ENCODE data around the gene LAMTOR4.
"Not testable (repeated sequence)": the region's sequence is repeated elsewhere in the genome, so short reads cannot be mapped to it uniquely, and the experiment has no call there.

The LAMTOR4 gene

GRCh38 chr7:100122568-100122967, 26.1 kb upstream of the LAMTOR4 start:
- Histone ChIP-seq H3K9me3 (ENCODE audit: control insufficient read depth in 1 of 2, low read length in 2 of 2) (no peaks in the 10 kb centered on the region), H3K4me1 (ENCODE audit: control insufficient read depth in 1 of 2, insufficient read depth in 2 of 2, low read length in 2 of 2) (peaks cover 43 to 44% of the 10 kb centered on the region in 2 donors), H3K4me3 (ENCODE audit: low read depth in 1 of 2, low read length in 2 of 2) (no peak overlapping the region), H3K36me3 (ENCODE audit: control insufficient read depth in 1 of 2, insufficient read depth in 2 of 2, low read length in 2 of 2) (no peaks in the 10 kb centered on the region), H3K27me3 (ENCODE audit: control insufficient read depth in 1 of 2, insufficient read depth in 2 of 2, low read length in 2 of 2) (no peaks in the 10 kb centered on the region), H3K9ac (ENCODE audit: low read depth in 1 of 2, low read length in 2 of 2) (no peak overlapping the region), H3K27ac (ENCODE audit: low read depth, low read length) (no peak overlapping the region)

- H3K27ac ChIP-seq (ENCODE audit: low read depth, low read length): no peak overlapping the region
- no peaks in the 10 kb centered on the region for H3K27me3 ChIP-seq (ENCODE audit: control insufficient read depth in 1 of 2, insufficient read depth in 2 of 2, low read length in 2 of 2)
- peak overlapping the region; percentile 10 to 50 for H3K4me3 ChIP-seq (ENCODE audit: low read depth in 1 of 2, low read length in 2 of 2)
- no peaks in the 10 kb centered on the region for H3K36me3 ChIP-seq (ENCODE audit: control insufficient read depth in 1 of 2, insufficient read depth in 2 of 2, low read length in 2 of 2)
- no peaks in the 10 kb centered on the region for H3K9me3 ChIP-seq (ENCODE audit: control insufficient read depth in 1 of 2, low read length in 2 of 2)
- peaks cover 47 to 48% of the 10 kb centered on the region in 2 donors for H3K4me1 ChIP-seq (ENCODE audit: control insufficient read depth in 1 of 2, insufficient read depth in 2 of 2, low read length in 2 of 2)
- peak overlapping the region; percentile 24 to 39 for H3K9ac ChIP-seq (ENCODE audit: low read depth in 1 of 2, low read length in 2 of 2)
These were observed 24.2 kb upstream of the LAMTOR4 start for GRCh38 chr7:100124301-100125230.

GRCh38 chr7:100126239-100126930, 22.3 kb upstream of the LAMTOR4 start:
- Histone ChIP-seq H3K27me3 (ENCODE audit: control insufficient read depth in 1 of 2, insufficient read depth in 2 of 2, low read length in 2 of 2) (no peaks in the 10 kb centered on the region), H3K9ac (ENCODE audit: low read depth in 1 of 2, low read length in 2 of 2) (peak overlapping the region; percentile 96 to 98), H3K9me3 (ENCODE audit: control insufficient read depth in 1 of 2, low read length in 2 of 2) (no peaks in the 10 kb centered on the region), H3K36me3 (ENCODE audit: control insufficient read depth in 1 of 2, insufficient read depth in 2 of 2, low read length in 2 of 2) (no peaks in the 10 kb centered on the region), H3K27ac (ENCODE audit: low read depth, low read length) (peak overlapping the region; percentile 99), H3K4me1 (ENCODE audit: control insufficient read depth in 1 of 2, insufficient read depth in 2 of 2, low read length in 2 of 2) (peaks cover 35 to 43% of the 10 kb centered on the region in 2 donors), H3K4me3 (ENCODE audit: low read depth in 1 of 2, low read length in 2 of 2) (peak overlapping the region; percentile 95 to 98)

- Histone ChIP-seq H3K4me1 (ENCODE audit: control insufficient read depth in 1 of 2, insufficient read depth in 2 of 2, low read length in 2 of 2) (peaks cover 32 to 46% of the 10 kb centered on the region in 2 donors), H3K27ac (ENCODE audit: low read depth, low read length) (peak within 1 kb of the TSS; percentile 99), H3K4me3 (ENCODE audit: low read depth in 1 of 2, low read length in 2 of 2) (peak within 1 kb of the TSS; percentile 95 to 98)
These were observed 21.5 kb upstream of the LAMTOR4 start, which contains the start of gene MBLAC1 for GRCh38 chr7:100126931-100127865. TSS of gene MBLAC1 (plus strand) at chr7:100126967. CDS start at chr7:100127396, 429 bp downstream.

GRCh38 chr7:100127866-100128636, 20.7 kb upstream of the LAMTOR4 start:
- H3K36me3 ChIP-seq (ENCODE audit: control insufficient read depth in 1 of 2, insufficient read depth in 2 of 2, low read length in 2 of 2): no peaks in the 10 kb centered on the region
- no peaks in the 10 kb centered on the region for H3K27me3 ChIP-seq (ENCODE audit: control insufficient read depth in 1 of 2, insufficient read depth in 2 of 2, low read length in 2 of 2)
- peak overlapping the region; percentile 96 to 98 for H3K9ac ChIP-seq (ENCODE audit: low read depth in 1 of 2, low read length in 2 of 2)
- no peaks in the 10 kb centered on the region for H3K9me3 ChIP-seq (ENCODE audit: control insufficient read depth in 1 of 2, low read length in 2 of 2)
- H3K4me3 ChIP-seq (ENCODE audit: low read depth in 1 of 2, low read length in 2 of 2): peak overlapping the region; percentile 95 to 98
- peaks cover 24 to 45% of the 10 kb centered on the region in 2 donors for H3K4me1 ChIP-seq (ENCODE audit: control insufficient read depth in 1 of 2, insufficient read depth in 2 of 2, low read length in 2 of 2)
- no peak overlapping the region for H3K27ac ChIP-seq (ENCODE audit: low read depth, low read length)

More at GRCh38 chr7:100126931-100127865, 21.5 kb upstream of the LAMTOR4 start, which contains the start of gene MBLAC1:
- H3K9ac ChIP-seq (ENCODE audit: low read depth in 1 of 2, low read length in 2 of 2): peak within 1 kb of the TSS; percentile 96 to 98
- no peaks in the 10 kb centered on the region for H3K36me3 ChIP-seq (ENCODE audit: control insufficient read depth in 1 of 2, insufficient read depth in 2 of 2, low read length in 2 of 2)
- no peaks in the 10 kb centered on the region for H3K27me3 ChIP-seq (ENCODE audit: control insufficient read depth in 1 of 2, insufficient read depth in 2 of 2, low read length in 2 of 2)
- H3K9me3 ChIP-seq (ENCODE audit: control insufficient read depth in 1 of 2, low read length in 2 of 2): no peaks in the 10 kb centered on the region

- Histone ChIP-seq H3K4me3 (ENCODE audit: low read depth in 1 of 2, low read length in 2 of 2) (peak overlapping the region in 1 of 2 donors; percentile 98), H3K9ac (ENCODE audit: low read depth in 1 of 2, low read length in 2 of 2) (peak overlapping the region; percentile 96 to 98), H3K4me1 (ENCODE audit: control insufficient read depth in 1 of 2, insufficient read depth in 2 of 2, low read length in 2 of 2) (peaks cover 24 to 45% of the 10 kb centered on the region in 2 donors)
These were observed 20.1 kb upstream of the LAMTOR4 start for GRCh38 chr7:100128637-100128963.

GRCh38 chr7:100130220-100130607, 18.5 kb upstream of the LAMTOR4 start:
- Histone ChIP-seq H3K9ac (ENCODE audit: low read depth in 1 of 2, low read length in 2 of 2) (peak overlapping the region in 1 of 2 donors; percentile 49), H3K27ac (ENCODE audit: low read depth, low read length) (peak overlapping the region; percentile 37), H3K4me1 (ENCODE audit: control insufficient read depth in 1 of 2, insufficient read depth in 2 of 2, low read length in 2 of 2) (peaks cover 13 to 34% of the 10 kb centered on the region in 2 donors)
- not testable (repeated sequence) for H3K9me3 ChIP-seq (ENCODE audit: control insufficient read depth in 1 of 2, low read length in 2 of 2); H3K4me3 ChIP-seq (ENCODE audit: low read depth in 1 of 2, low read length in 2 of 2); H3K36me3 ChIP-seq (ENCODE audit: control insufficient read depth in 1 of 2, insufficient read depth in 2 of 2, low read length in 2 of 2); H3K27me3 ChIP-seq (ENCODE audit: control insufficient read depth in 1 of 2, insufficient read depth in 2 of 2, low read length in 2 of 2)

More at GRCh38 chr7:100128637-100128963, 20.1 kb upstream of the LAMTOR4 start:
- Histone ChIP-seq H3K27me3 (ENCODE audit: control insufficient read depth in 1 of 2, insufficient read depth in 2 of 2, low read length in 2 of 2) (no peaks in the 10 kb centered on the region), H3K36me3 (ENCODE audit: control insufficient read depth in 1 of 2, insufficient read depth in 2 of 2, low read length in 2 of 2) (no peaks in the 10 kb centered on the region), H3K9me3 (ENCODE audit: control insufficient read depth in 1 of 2, low read length in 2 of 2) (no peaks in the 10 kb centered on the region), H3K27ac (ENCODE audit: low read depth, low read length) (no peak overlapping the region)

GRCh38 chr7:100130608-100131453, 17.9 kb upstream of the LAMTOR4 start:
- H3K36me3 ChIP-seq (ENCODE audit: control insufficient read depth in 1 of 2, insufficient read depth in 2 of 2, low read length in 2 of 2): no peaks in the 10 kb centered on the region
- peak overlapping the region; percentile 49 to 64 for H3K9ac ChIP-seq (ENCODE audit: low read depth in 1 of 2, low read length in 2 of 2)
- peaks cover 10 to 30% of the 10 kb centered on the region in 2 donors for H3K4me1 ChIP-seq (ENCODE audit: control insufficient read depth in 1 of 2, insufficient read depth in 2 of 2, low read length in 2 of 2)
- H3K27me3 ChIP-seq (ENCODE audit: control insufficient read depth in 1 of 2, insufficient read depth in 2 of 2, low read length in 2 of 2): no peaks in the 10 kb centered on the region
- no peaks in the 10 kb centered on the region for H3K9me3 ChIP-seq (ENCODE audit: control insufficient read depth in 1 of 2, low read length in 2 of 2)
- peak overlapping the region; percentile 43 for H3K27ac ChIP-seq (ENCODE audit: low read depth, low read length)
- peak overlapping the region in 1 of 2 donors; percentile 61 for H3K4me3 ChIP-seq (ENCODE audit: low read depth in 1 of 2, low read length in 2 of 2)
